Measurements from ENCODE around the gene RDX.
"Not testable (repeated sequence)": the region's sequence is repeated elsewhere in the genome, so short reads cannot be mapped to it uniquely, and the experiment has no call there.

RDX gene

DNA sequence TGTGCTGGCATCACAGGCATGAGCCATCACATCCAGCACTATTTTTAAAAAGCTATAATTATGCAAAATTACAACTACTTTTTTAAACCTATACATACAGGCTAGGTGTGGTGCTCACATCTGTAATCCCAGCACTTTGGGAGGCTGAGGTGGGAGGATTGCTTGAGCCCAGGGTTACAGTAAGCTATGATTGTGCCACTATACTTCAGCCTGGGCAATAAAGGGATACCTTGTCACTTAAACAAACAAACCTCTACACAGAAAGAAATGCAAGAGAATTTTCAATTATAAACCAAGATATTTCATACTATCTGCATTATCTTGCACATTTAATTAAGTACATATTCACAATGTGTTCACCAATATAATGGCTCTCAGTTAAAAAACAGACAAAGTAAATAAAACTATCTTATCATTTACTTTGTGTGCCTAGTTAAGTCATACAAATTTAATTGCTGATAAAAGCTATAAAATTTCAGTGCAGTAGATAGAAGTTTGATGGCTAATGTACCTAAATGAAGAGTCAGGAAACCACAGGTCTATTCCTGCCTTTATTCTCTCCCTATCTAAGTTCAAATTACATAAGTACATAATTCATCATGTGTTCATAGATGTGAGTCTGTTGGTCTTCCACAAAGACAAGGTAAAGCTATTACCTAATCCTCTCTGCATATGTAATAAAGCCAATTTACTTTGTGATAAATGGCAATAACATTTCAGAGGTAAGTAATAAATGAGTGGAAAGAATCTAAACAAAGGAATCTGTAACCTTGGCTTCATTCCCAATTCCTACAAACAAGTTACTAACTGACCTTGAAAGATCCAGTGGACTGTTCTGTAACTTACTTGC lies 9.0 kb upstream of the RDX start:
- no peak for DNase-seq (ENCODE audit: low spot score)

DNA sequence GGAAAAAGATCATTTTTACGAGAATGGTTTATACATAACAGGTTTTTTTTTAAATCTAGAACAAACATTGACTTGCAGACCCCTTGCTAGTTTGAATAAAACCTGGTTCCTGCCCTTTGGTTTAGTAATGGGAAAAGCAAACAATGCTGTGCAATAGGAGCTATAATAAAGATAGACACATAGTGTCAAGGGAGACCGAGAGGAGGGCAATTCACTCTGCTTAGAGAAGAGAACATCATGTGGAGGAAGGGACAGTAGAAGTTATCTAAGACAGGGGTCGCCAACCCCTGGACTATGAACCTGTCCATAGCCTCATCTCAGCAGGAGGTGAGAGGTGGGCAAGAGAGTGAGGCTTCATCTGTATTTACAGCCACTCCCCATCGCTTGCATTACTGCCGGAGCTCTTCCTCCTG lies 7.0 kb upstream of the RDX start:
- DNase-seq (ENCODE audit: low spot score) = no peak

DNA sequence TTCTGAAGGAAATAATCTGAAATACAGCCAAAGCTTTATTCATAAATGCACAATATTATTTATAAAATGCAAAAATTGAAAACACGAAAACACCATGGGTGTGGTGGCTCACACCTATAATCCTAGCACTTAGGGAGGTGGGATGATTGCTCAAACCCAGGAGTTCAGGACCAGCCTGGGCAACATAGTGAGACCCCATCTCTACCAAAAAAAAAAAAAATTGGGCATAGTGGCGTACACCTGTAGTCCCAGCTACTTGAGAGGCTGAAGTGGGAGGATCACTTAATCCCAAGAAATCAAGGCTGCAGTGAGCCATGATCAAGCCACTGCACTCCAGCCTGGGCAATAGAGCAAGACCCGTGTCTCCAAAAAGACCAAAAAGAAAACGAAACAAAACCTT lies 5.2 kb upstream of the RDX start:
- DNase-seq (ENCODE audit: low spot score) = no peak

DNA sequence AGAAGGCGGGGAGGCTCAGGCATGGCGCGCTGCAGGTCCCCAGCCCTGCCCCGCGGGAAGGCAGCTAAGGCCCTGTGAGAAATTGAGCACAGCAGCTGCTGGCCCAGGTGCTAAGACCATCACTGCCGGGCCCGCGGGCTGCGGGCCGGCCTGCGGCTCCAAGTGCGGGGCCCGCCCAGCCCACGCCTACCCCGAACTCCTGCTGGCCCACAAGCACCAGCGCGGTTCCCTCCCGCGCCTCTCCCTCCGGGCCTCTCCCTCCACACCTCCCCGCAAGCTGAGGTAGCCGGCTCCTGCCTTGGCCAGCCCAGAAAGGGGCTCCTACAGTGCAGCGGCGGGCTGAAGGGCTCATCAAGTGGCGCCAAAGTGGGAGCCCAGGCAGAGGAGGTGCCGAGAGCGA lies 4.6 kb upstream of the RDX start:
- DNase-seq (ENCODE audit: low spot score) = no peak

DNA sequence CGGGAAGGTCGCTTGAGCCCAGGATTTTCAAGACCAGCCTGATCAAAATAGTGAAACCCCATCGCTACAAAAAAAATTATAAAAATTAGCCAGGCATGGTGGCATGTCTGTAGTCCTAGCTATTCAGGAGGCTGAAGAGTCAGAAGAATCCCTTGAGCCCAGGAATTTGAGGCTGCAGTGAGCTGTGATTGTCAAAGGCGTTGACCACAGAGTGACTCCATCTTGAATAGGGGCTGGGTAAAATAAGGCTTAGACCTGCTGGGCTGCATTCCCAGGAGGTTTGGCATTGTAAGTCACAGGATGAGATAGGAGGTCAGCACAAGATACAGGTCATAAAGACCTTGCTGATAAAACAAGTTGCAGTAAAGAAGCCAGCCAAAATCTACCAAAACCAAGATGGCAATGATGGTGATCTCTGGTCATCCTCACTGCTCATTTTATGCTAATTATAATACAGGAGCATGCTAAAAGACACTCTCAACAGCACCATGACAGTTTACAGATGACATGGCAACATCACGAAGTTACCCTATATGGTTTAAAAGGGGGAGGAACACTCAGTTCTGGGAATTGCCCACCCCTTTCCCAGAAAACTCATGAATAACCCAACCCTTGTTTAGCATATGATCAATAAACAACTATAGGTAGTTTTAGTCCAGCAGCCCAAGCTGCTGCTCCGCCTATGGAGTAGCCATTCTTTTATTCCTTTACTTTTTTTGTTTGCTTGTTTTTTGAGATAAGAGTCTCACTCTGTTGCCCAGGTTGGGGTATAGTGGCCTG lies 2.8 kb upstream of the RDX start:
- no peak for DNase-seq (ENCODE audit: low spot score)

DNA sequence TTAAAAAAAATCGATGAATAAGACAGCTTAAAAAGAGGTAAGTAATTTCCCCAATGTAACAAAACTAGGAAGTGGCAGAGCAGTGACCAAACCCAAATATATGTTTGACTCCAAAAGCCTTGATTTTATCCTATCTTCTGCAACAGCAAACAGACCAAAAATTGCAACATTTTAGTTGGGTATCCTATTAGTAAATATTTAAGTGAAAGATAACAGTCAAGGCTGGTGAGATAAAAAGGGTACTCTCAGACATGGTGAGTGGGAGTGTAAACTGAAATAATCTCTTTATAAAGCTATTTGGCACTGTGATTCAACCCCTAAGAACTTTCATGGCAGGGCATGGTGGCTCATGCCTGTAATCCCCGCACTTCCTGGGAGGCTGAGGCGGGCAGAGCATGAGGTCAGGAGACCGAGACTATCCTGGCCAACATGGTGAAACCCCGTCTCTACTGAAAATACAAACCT lies 1.9 kb upstream of the RDX start:
- no peak for DNase-seq (ENCODE audit: low spot score)

DNA sequence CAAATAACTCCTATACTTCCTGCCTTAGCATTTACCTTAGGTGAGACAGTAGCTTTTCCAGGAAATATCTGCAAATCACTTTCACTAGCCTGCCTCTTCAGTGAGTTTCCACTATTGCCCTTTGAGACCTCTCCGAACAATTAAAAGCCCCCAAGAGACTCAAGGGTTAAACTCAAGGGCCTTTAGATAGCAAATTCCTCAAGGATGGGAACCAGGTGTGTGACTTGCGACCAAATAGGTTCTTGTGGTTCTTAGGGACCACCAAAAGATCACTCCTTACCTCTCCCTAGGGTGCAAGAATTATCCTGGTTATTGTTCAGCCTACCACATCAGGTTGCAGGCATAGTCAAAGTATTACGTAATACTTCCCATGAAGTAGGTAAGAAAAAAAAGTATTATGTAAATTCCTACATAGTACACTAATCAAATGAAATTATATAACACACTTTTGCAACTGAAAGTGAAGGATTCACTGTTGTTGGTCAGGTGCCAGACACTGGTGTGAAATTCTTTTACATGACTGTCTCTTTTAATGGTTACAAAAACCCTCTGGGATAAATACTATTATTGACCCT lies 1.4 kb upstream of the RDX start:
- DNase-seq (ENCODE audit: low spot score) = no peak

DNA sequence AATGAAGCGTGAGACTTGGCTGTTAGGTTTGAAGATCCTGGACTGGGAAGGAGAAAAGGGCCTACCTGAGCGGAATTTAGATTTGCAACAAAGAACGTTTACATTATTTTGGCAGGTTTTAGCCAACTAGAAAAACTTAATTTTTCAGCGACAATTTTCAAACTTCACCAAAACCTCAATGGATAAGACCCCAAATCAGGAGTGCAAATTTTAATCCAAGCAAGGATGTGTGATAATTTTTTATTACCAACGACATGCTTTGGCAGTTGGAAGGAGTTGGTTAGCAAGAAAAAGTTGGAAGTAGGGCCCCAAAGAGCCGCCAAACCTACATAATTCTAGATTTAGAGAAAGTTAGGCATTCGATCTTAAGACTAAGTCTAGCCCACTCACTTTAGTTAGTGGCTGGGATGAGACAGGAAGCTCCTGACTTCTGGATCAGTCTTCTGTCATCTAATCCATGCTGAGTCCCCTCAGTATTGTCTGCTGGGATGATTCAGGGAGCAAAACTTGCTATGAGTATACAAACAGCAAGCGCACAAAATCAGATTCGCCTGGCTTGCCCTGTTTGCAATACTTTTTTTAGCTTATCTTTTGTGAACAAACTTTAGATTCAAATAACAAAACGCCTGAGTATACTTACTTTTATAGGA lies 787 bp upstream of the RDX start:
- DNase-seq (ENCODE audit: low spot score) = no peak

DNA sequence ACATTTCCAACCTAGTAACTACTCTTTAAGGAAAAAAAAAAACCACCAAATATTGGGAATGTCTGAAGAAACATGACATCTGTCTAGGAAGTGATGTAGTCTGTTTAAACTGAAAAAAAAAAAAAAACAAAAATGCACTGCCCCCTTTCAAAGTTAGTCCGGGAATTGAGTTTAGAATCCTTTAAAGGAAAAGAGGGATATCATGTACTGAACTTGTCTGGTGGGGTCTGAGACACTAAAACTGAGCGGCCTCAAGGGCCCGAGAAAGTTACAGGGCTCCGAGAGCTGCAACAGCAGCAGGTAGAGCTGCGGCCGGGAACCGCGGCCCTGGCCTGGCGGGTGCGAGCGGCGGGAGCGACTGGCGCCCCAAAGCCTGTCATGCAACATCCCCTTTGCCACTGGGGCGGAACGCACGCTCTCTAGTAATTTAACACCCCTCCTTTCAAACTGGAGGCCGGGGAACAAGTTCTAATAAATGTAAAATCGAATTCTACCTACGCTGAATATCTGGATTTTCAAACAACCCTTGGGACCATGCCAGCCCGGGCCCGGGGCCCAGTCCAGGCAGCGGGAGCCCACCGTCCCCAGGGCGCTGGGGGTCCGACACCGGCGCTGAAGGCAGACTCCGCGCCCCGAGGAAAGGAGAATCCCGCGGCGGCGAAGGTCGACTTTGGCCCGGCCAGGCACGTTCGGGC lies 736 bp downstream of the RDX start:
- peak; percentile 75 for DNase-seq (ENCODE audit: low spot score)

DNA sequence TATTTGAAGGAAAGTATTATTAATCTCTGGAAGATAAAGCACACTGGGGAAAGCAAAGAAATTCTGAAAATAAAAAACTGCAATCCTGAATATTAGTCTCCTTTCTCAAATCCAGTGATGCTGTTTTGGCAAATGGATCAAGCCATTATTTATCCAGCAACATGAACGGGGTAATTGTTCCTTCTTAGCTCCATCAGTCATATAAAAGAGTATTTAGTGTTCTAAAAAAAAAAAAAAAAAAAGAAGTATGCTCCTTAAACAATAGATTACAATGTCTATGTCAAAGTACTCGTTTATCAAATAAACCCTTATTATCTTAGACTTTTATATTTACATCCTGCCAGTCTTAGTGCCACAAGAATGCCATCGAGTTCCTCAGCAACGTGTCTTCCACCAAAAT lies 1.3 kb downstream of the RDX start:
- DNase-seq (ENCODE audit: low spot score) = no peak

DNA sequence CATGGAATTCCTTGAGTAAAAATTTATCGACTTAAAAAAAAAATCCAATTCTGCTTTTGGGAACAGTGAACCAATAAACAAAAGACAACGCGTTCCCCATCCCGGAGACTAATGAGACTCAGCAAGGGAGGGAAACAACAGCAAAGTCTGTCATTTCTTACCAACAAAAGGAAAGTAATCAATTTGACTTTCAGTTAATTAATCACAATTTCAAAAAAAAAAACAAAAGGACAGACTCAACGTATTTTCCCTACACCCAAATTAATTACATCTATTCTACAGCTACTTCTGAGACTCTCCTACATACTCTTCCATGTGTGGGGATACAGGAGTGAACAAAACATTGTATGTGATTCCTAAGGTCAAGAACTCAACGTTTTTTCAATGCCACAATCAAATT lies 1.9 kb downstream of the RDX start:
- DNase-seq (ENCODE audit: low spot score) = no peak

DNA sequence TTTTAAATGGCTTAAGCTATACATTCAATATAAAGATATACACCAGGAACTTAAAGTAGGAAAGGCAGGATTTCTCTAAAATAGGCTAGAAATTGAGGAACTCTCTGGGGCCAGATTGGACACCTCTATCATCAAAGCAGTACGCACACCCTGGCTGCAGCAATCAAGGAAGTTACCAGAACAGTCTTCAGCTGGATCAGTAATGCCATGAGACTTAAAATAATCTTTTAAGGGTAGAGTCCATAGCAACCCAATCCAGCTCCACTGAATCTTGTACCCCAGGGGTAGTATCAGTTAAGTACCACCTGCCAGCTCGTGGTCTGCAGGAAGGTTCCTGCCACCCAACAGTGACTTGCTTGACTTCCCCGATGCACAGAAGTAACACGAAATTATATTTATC lies 3.0 kb downstream of the RDX start:
- no peak for DNase-seq (ENCODE audit: low spot score)

DNA sequence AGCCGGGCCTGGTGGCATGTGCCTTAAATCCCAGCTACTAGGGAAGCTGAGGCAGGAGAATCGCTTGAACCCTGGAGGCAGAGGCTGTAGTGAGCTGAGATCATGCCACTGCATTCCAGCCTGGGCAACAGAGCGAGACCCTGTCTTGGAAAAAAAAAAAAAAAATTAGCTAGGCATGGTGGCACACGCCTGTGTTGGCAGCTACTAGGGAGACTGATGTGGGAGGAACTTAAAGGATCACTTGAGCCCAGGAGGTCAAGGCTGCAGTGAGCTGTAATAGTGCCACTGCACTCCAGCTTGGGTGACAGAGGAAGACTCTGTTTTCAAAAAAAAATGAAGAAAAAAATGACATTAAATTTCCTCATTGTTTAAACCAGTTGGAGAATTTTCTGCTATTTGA lies 4.3 kb downstream of the RDX start:
- not testable (repeated sequence) for DNase-seq (ENCODE audit: low spot score)

DNA sequence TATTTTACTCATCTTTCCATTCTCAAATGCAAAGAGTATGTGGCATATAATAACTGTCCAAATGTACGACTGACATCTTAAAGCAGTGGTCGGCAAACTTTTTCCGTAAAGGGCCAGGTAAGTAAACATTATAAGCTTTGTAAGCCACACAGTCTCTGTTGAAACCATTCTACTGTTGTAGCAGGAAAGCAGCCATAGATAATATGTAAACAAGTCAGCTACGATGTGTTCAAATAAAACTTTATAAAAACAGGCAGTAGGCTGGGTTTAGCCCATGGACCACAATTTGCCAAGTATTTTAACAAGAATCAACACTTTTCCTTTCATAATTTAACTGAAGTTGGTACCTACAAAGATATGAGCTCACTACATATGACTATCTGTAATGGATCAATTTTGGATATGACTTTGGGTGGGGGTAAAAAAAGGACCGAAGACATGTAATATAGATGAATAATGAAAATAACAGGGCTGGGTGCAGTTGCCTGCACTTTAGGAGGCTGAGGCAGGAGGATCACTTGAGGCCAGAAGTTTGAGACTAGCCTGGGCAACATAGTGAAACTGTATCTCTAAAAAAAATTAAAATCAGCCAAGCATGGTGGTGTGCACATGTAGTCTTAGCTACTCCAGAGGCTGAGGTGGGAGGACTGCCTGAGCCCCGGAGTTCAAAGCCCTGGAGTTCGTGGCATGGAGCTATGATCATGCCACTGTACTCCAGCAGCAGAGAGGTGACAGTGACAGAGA lies 5.7 kb downstream of the RDX start:
- DNase-seq (ENCODE audit: low spot score) = no peak

DNA sequence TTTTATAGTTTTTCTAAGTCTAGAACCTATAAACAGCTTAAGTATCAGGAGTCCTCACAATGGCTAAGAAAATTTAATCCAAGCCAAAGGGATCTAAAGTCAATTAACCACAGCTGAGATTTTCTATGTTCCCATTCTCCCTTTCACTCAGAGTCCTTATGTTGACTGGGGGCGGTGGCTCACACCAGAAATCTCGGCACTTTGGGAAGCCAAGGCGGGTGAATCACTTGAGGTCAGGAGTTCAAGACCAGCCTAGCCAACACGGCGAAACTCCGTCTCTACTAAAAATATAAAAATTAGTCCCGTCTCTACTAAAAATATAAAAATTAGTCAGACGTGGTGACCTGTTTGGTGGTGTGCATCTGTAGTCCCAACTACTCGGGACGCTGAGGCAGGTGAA lies 6.9 kb downstream of the RDX start:
- DNase-seq (ENCODE audit: low spot score) = no peak

DNA sequence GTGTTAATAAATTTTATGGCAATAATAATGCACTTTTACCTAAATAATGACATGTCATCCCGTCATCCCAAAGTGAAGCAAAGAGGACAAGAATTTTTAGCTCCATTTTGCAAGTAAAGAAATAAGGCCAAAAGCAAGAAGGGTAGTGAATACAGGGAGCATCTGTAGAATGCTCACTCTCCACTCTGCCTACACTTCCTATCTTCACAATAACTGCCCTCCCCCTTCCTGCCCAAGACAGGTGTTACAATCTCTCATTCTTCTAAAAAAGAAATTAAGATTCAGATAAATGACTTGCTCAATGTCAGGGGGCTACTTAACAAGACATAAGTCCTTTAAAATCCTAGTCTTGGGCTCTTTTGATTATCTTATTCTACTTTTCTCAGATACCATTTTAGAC lies 8.9 kb downstream of the RDX start:
- DNase-seq (ENCODE audit: low spot score) = no peak

DNA sequence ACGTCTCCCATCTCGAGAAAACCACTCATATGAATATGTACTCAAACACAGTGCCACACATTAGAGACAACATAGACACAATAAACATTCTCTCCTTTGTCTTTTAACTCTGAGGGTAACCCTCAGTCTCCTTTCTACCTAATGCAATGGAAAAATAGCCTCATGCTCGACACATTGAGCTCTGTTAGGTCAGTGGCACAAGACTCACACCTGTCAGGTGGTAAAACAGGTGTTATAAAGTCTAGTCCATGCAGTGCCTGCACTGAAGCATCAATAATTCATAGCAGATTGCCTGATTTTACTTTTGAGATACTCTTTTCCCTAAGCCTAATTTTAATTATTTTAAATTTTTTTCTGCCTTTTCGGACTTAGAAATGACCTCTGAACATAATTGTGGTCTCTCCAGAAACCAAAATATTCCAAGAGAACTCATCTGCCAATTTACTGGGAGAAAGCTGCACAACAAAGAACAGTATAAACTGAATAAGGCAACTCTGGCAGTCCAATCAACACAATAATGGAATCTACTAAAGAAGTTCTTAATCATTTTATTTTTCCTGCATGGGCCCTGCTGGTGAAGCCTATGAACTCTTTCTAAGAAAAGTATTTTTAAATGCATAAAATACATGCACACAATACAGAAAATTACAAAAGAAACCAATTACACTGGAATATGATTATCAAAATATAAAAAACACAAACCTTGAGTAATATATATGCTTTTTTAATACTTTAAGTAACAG lies 9.9 kb downstream of the RDX start:
- no peak for DNase-seq (ENCODE audit: low spot score)

DNA sequence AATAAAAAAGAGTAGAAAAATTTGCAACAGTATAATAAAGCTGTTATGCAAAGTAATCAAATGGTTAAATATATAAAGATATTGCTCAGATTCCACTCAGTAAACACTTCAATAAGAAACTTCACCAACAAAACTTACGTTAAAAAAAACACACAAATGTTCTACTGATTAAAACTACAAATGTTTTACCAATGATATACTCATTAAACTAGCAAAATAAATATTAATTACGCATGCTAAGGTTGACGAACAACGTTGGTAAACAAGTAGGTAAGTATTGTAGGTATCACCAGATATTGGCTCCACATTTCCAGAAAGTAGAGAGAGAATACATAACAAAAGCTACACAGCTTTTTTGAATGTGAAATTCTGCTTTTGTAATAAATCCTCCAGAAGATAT lies 12.6 kb downstream of the RDX start:
- DNase-seq (ENCODE audit: low spot score) = no peak

DNA sequence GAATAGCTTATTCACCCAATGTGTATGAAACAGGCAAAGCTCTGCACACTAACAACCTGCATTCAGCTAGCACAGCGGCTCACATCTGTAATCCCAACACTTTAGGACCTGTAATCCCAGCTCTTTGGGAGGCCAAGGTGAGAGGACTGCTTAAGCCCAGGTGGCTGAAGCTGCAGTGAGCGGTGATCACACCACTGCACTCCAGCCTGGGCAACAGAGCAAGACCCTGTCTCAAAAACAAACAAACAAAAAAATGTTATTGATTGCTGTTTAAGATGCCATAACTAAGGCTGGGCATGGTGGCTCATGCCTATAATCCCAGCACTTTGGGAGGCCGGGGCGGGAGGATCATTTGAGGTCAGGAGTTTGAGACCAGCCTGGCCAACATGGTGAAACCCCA lies 15.8 kb downstream of the RDX start:
- DNase-seq (ENCODE audit: low spot score) = not testable (repeated sequence)

DNA sequence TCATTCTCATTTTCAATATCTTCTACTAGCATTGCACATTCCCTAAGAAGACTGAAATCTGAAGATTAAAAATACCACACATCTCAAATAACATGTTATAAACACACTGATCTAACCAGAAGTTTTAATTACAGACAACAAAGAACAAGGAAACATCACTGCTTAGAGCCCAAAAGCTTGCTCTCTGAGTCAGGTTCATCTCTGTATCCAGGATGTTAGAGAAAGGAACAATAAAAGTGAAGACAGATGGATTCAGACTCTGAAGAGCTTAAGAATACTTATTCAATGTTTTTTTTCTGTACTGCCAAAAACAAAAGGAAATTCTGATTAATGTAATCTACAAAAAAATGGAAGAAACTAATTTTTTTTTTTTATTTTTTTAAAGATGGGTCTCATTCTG lies 16.5 kb downstream of the RDX start:
- DNase-seq (ENCODE audit: low spot score) = no peak

DNA sequence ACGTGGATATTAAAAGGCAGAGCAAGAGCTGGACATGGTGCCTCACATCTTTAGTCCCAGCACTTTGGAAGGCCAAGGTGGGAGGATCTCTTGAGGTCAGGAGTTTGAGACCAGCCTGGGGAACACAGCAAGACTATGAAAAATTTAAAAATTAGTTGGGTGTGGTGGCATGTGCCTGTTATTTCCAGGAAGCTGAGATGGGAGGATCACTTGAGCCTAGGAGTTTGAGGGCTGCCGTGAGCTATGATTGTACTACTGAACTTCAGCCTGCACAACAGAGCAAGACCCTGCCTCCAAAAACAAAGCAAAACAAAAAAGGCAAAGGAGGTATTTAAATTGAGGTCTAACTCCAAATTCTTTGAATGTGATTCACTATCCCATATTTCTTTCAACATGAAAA lies 23.5 kb downstream of the RDX start:
- DNase-seq (ENCODE audit: low spot score) = no peak

Data from left forelimb (tissue), 1 donor.